Activated naive CD8-positive, alpha-beta T cell treated with anti-CD3 and anti-CD28 coated beads, Interleukin-2, amount 10 ng/mL, durations not matched to agents 7 days and 5 days (primary cell): Measurements from ENCODE around the gene SRGAP3. TPM values are rescaled to one million over a fixed set of nuclear protein-coding genes. Genes with fewer than 3 reads are reported as not detected.

ENCODE experiments used
- ATAC-seq: fragments of 150-1000 bp; cut with Tn5 transposase; one replicate; pipeline ENCODE4 v1.10.0; 2021; ENCODE audit warnings: low read depth, moderate library complexity
- POLR2A ChIA-PET: fragments of 350-600 bp; sonication (Branson Sonifier 250); formaldehyde crosslinking; loops from one replicate; lab custom pipeline; 2021; ENCODE audit warnings: antibody characterized with exemption; lab: Charles Lee
- DNase-seq: peaks from one replicate; pipeline ENCODE4 v3.0.0; 2021
- H3K27ac Mint-ChIP-seq: one replicate; pipeline ENCODE4 v1.8.0; 2022; ENCODE audit warnings: mild to moderate bottlenecking, mixed read lengths
- H3K27me3 Mint-ChIP-seq: one replicate; pipeline ENCODE4 v1.8.0; 2022; ENCODE audit warnings: mild to moderate bottlenecking, moderate library complexity, mixed read lengths
- H3K36me3 Mint-ChIP-seq: one replicate; pipeline ENCODE4 v1.8.0; 2021; ENCODE audit warnings: mild to moderate bottlenecking, mixed read lengths
- H3K4me1 Mint-ChIP-seq: one replicate; pipeline ENCODE4 v1.8.0; 2021; ENCODE audit warnings: mixed read lengths
- H3K4me3 Mint-ChIP-seq: one replicate; pipeline ENCODE4 v1.8.0; 2022; ENCODE audit warnings: mild to moderate bottlenecking, moderate library complexity, mixed read lengths
- H3K9me3 Mint-ChIP-seq: one replicate; pipeline ENCODE4 v1.8.0; 2021; ENCODE audit warnings: mixed read lengths
- total RNA-seq, 2 experiments: library from RNA; stranded (reverse); gene quantifications; one replicate each; pipeline ENCODE4 v1.2.3, GENCODE V29; 2021

SRGAP3 gene
- total RNA-seq, 2 experiments from 2014 or later, result 4.9 to 5.5 TPM

DNA sequence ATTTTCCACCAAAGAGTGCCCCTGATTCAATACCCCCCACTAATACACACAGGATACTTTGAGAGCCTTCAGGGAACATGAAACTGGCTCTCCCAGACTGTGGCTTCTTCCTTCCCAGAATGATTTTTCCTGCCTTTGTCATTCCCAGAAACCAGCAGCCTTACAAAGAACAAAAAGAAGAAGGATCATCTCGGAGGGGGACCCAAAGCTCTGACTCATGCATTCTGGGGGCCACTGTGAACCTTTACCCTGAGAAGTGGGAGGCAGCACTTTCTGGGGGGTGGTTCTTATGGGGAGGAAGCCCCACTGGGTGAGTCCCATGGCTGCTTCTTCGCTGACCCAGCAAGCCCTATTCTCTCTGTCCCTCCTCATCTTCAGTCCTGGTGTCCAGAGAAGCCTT is 241.5 kb downstream of the SRGAP3 start:
- DNase-seq, result no peak
- Mint-ChIP-seq H3K4me3 (no peak overlapping the region), H3K4me1 (peaks cover 9% of the 10 kb centered on the region), H3K27me3 (no peaks in the 10 kb centered on the region), H3K9me3 (no peaks in the 10 kb centered on the region), H3K36me3 (no peaks in the 10 kb centered on the region), H3K27ac (no peak overlapping the region)
- POLR2A ChIA-PET, result no interaction called here
- ATAC-seq, result no peak

DNA sequence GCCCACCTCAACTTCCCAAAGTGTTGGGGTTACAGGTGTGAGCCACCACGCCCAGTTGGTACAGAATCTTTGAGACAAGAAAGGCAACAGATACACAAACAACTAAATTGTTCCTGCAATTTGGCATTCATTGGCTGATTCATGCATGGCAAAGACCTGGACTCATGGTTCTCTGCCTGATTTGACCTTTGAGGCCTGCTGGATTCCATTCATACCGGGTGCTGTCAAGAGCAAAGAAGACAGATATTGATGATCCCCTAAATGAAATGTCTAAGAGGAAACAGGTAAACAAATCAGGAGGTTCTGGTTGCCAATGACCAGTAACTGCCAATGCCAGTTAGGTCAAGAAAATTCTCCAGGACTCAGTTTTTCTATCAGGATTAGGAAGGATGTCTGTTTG is 242.2 kb downstream of the SRGAP3 start:
- no peak overlapping the region for H3K4me3 Mint-ChIP-seq
- no peak overlapping the region for H3K27ac Mint-ChIP-seq
- DNase-seq (no peak), ATAC-seq (no peak)
- POLR2A ChIA-PET, result no interaction called here
- no peaks in the 10 kb centered on the region for H3K9me3 Mint-ChIP-seq
- H3K36me3 Mint-ChIP-seq, result no peaks in the 10 kb centered on the region
- no peaks in the 10 kb centered on the region for H3K27me3 Mint-ChIP-seq
- peaks cover 3% of the 10 kb centered on the region for H3K4me1 Mint-ChIP-seq

- no peaks in the 10 kb centered on the region for H3K9me3 Mint-ChIP-seq
- no peak overlapping the region for H3K4me3 Mint-ChIP-seq
- H3K4me1 Mint-ChIP-seq, result no peaks in the 10 kb centered on the region
- H3K36me3 Mint-ChIP-seq, result no peaks in the 10 kb centered on the region
- DNase-seq, result no peak
- no peak overlapping the region for H3K27ac Mint-ChIP-seq
- POLR2A ChIA-PET, result interaction anchor here (0.6 kb wide), 1 partner anchor 259 kb away, joined by 4 read pairs; no protein-coding TSS in a partner anchor
- no peak for ATAC-seq
- H3K27me3 Mint-ChIP-seq, result peaks cover 4% of the 10 kb centered on the region
Observed at GRCh38 chr3:9000041-9000440, 249.4 kb downstream of the SRGAP3 start.

DNA sequence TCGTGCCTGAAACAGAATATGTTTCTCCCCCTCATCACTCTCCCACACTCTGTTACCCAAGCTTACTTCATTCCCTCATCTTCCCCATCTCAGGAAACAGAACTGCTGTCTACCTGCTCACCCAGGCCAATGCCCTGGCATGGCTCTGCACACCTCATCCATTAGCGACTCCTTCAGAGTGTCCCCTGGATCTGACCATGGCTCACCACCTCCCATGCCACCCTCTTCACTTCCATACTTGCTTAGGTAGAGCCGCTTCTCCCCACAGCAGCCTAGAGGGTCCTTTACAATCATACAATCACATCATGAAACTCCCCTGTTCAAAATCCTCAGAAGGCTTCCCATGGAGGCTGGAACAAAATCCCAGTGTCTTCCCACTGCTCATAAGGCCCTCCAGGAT is 252.3 kb downstream of the SRGAP3 start:
- Mint-ChIP-seq H3K36me3 (no peaks in the 10 kb centered on the region), H3K4me3 (no peak overlapping the region), H3K4me1 (no peaks in the 10 kb centered on the region), H3K27ac (no peak overlapping the region), H3K27me3 (peaks cover 4% of the 10 kb centered on the region), H3K9me3 (no peaks in the 10 kb centered on the region)
- DNase-seq (no peak), ATAC-seq (no peak)
- POLR2A ChIA-PET, result no interaction called here

DNA sequence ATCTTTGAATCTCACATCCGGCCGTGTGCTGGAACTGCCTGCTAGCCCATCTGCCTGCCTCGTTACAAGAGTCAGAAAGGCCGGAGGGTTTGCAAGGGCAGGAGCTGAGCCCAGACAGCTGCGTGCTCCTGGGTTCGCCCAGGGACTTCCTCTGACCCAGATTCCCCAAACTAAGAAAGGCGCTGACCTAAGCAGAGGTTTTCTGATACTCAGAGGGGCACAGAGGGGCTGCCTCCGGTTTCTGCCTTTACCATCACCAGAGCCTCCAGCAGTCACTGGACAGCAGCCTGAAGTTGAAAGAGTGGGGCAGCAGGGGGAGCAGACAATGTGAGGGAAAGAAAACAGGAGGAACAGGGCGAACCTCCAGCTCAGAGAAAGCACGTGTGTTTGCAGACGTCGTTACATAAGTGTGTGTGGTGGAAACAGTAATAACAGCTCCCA is 252.7 kb downstream of the SRGAP3 start:
- POLR2A ChIA-PET, result no interaction called here
- Mint-ChIP-seq H3K27me3 (peaks cover 2% of the 10 kb centered on the region), H3K27ac (no peak overlapping the region), H3K36me3 (no peaks in the 10 kb centered on the region), H3K4me1 (no peaks in the 10 kb centered on the region), H3K4me3 (no peak overlapping the region), H3K9me3 (no peaks in the 10 kb centered on the region)
- ATAC-seq, result no peak
- no peak for DNase-seq

DNA sequence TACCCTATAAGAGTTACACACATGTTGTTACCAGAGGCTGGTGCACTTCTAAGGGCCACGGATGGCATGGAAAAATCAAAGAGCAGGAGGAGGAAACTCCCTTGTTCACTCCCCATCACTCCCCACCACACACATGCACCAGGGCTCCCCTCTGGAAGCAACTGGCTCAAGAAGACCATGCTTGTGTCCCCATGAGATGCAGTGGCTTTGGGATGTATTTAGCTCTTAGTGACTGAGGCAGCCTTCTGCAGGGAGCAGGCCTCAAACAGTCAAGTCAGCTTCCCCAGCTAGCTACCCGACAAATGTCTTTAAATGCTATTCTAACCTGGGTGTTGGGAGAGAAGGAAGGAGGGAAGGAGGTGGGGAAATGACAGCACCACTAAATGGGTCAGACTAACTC is 253.2 kb downstream of the SRGAP3 start:
- no peak for ATAC-seq

DNA sequence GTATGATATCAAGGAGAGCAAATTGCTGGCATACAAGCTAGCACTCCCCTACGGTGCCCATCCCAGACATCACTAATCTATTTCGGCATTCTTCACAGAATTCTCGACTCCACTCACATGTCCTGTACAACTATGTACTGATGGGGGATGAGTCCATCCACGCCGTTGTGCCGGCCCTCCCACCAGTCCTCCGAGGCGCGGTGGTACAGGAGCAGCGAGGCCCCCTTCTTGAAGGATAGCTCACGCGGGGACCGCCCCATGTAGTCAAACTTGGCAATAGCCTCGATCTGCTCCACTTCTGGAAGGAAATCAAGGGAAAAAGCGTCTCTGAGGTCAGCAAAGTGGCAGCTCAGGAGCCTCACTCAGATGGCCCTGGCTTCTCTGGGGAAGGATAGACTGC is 255.2 kb downstream of the SRGAP3 start:
- DNase-seq (no peak), ATAC-seq (no peak)
- Mint-ChIP-seq H3K9me3 (no peaks in the 10 kb centered on the region), H3K4me1 (peaks cover 1% of the 10 kb centered on the region), H3K4me3 (no peak overlapping the region), H3K27me3 (no peaks in the 10 kb centered on the region), H3K27ac (no peak overlapping the region), H3K36me3 (no peaks in the 10 kb centered on the region)
- POLR2A ChIA-PET, result no interaction called here

More for the DNA sequence above, 253.2 kb downstream of the SRGAP3 start:
- H3K36me3 Mint-ChIP-seq, result no peaks in the 10 kb centered on the region
- H3K9me3 Mint-ChIP-seq, result no peaks in the 10 kb centered on the region
- peaks cover 1% of the 10 kb centered on the region for H3K4me1 Mint-ChIP-seq
- H3K4me3 Mint-ChIP-seq, result no peak overlapping the region
- no peak overlapping the region for H3K27ac Mint-ChIP-seq
- POLR2A ChIA-PET, result no interaction called here
- no peak for DNase-seq
- H3K27me3 Mint-ChIP-seq, result no peaks in the 10 kb centered on the region

GRCh38 chr3:8993331-8993730 is 256.1 kb downstream of the SRGAP3 start:
- POLR2A ChIA-PET, result no interaction called here
- Mint-ChIP-seq H3K4me3 (no peak overlapping the region), H3K9me3 (no peaks in the 10 kb centered on the region), H3K36me3 (no peaks in the 10 kb centered on the region), H3K4me1 (peaks cover 1% of the 10 kb centered on the region), H3K27me3 (no peaks in the 10 kb centered on the region), H3K27ac (no peak overlapping the region)
- no peak for DNase-seq
- no peak for ATAC-seq

GRCh38 chr3:8992854-8993253 is 256.6 kb downstream of the SRGAP3 start:
- H3K4me3 Mint-ChIP-seq, result no peak overlapping the region
- no peak for ATAC-seq
- no peak overlapping the region for H3K27ac Mint-ChIP-seq
- H3K27me3 Mint-ChIP-seq, result no peaks in the 10 kb centered on the region
- peaks cover 4% of the 10 kb centered on the region for H3K4me1 Mint-ChIP-seq
- no peak for DNase-seq
- no peaks in the 10 kb centered on the region for H3K36me3 Mint-ChIP-seq
- POLR2A ChIA-PET, result no interaction called here
- no peaks in the 10 kb centered on the region for H3K9me3 Mint-ChIP-seq

DNA sequence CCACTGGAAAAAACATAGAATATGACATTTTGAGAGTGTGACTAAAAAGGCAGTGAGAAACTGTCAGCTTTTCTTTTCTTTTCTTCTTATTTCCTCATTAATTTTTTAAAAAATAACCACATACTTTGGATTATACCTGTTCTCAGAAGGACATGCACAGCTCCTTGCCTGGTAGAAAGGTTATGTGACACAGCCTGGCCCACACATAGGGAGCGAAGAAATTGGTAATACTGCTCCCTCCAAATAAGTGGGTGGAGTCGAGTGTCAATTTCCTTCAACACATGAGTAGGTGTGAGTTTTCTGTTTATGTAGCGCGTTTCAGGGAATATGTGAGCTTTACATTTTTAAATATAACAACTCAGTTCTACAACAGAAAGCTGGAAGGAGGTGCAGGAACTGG is 257.2 kb downstream of the SRGAP3 start:
- ATAC-seq (no peak), DNase-seq (no peak)
- H3K4me3 Mint-ChIP-seq, result no peak overlapping the region
- H3K27ac Mint-ChIP-seq, result no peak overlapping the region
- H3K36me3 Mint-ChIP-seq, result no peaks in the 10 kb centered on the region
- H3K9me3 Mint-ChIP-seq, result no peaks in the 10 kb centered on the region
- POLR2A ChIA-PET, result no interaction called here
- peaks cover 6% of the 10 kb centered on the region for H3K4me1 Mint-ChIP-seq
- no peaks in the 10 kb centered on the region for H3K27me3 Mint-ChIP-seq

DNA sequence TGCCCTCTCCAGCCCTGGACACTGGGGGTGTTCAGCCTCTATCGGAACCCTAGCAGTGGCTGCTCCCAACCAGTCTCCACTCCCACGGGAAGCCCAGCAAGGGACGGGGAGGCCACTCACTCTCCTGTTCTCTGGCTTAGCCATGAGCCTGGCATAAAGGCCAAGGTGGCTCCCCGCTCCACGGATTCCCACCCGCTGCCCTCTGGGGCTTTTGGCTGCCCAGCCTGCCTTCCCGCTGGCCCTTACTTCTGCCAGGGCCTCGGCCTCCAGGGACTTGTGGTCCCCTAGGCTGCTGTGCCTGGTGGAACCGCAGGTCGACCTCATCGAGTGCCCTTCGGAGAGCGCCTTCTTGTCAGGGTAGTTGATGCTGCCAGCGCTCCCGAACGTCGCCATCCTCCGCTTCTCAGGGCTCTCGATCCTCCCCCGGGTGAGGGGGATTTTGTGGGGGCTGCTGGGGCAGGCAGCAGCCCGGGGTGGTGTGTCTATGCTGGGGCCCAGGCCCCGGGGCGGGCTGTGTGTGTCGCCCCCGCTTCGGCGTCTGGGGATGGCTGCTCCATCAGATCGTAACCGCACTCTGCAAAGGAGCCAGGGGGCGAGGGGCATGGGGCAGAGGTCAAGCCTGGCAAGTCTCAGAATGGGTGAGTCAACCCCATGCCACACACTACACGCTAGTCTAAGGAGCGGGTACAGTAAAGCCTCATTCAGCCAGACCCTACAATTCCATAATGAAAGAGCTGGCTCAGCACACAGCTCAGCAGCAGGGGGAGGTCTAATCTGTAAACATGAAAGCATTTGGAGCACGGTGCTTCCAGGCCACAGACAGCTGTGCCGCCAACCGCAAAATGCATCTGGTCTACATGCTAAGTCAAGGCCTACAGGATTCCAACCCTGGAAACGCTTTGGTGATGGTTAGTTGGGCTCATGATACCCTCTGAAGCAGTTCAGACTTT is 258.9 kb downstream of the SRGAP3 start:
- DNase-seq (no peak), ATAC-seq (no peak)
- no peaks in the 10 kb centered on the region for H3K27me3 Mint-ChIP-seq
- H3K9me3 Mint-ChIP-seq, result no peaks in the 10 kb centered on the region
- H3K4me1 Mint-ChIP-seq, result peaks cover 6% of the 10 kb centered on the region
- H3K27ac Mint-ChIP-seq, result no peak overlapping the region
- H3K4me3 Mint-ChIP-seq, result no peak overlapping the region
- POLR2A ChIA-PET, result no interaction called here
- no peaks in the 10 kb centered on the region for H3K36me3 Mint-ChIP-seq

- Mint-ChIP-seq H3K27me3 (no peaks in the 10 kb centered on the region), H3K36me3 (no peaks in the 10 kb centered on the region), H3K4me3 (no peak overlapping the region), H3K27ac (no peak overlapping the region), H3K4me1 (peaks cover 6% of the 10 kb centered on the region), H3K9me3 (no peaks in the 10 kb centered on the region)
- no peak for ATAC-seq
- POLR2A ChIA-PET, result no interaction called here
- no peak for DNase-seq
Observed at GRCh38 chr3:8988791-8989558, 260.5 kb downstream of the SRGAP3 start.

GRCh38 chr3:8988384-8988655 is 261.1 kb downstream of the SRGAP3 start:
- ATAC-seq (no peak), DNase-seq (no peak)
- Mint-ChIP-seq H3K4me3 (no peak overlapping the region), H3K9me3 (no peaks in the 10 kb centered on the region), H3K27ac (no peak overlapping the region), H3K4me1 (peaks cover 6% of the 10 kb centered on the region), H3K27me3 (no peaks in the 10 kb centered on the region), H3K36me3 (no peaks in the 10 kb centered on the region)
- POLR2A ChIA-PET, result no interaction called here
